ENCODE data around the gene RBM33.
A peak's percentile ranks its signal among the peaks of the same experiment; 100 is the strongest.

DNA sequence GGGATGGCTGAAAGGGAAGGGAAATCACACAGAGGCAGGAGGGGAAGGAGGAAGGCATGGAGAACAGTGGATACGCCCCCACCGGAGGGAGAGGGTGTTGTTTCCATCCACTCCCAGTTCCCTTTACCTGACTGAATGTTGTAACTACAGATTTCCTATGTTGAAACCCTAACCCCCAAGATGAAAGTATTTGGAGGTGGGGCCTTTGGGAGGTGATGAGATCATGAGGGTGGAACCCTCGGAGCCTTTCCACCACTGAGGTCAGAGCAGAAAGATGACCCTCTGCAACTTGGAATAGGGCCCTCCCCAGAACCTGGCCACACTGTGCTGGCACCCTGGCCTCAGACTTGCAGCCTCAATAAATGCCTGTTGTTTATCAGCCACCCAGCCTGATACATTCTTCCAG lies 49.5 kb upstream of the RBM33 start:
- TF ChIP-seq, protein P1, sequence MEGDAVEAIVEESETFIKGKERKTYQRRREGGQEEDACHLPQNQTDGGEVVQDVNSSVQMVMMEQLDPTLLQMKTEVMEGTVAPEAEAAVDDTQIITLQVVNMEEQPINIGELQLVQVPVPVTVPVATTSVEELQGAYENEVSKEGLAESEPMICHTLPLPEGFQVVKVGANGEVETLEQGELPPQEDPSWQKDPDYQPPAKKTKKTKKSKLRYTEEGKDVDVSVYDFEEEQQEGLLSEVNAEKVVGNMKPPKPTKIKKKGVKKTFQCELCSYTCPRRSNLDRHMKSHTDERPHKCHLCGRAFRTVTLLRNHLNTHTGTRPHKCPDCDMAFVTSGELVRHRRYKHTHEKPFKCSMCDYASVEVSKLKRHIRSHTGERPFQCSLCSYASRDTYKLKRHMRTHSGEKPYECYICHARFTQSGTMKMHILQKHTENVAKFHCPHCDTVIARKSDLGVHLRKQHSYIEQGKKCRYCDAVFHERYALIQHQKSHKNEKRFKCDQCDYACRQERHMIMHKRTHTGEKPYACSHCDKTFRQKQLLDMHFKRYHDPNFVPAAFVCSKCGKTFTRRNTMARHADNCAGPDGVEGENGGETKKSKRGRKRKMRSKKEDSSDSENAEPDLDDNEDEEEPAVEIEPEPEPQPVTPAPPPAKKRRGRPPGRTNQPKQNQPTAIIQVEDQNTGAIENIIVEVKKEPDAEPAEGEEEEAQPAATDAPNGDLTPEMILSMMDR (IDR thresholded peaks at IDR 0.05 in 8 of 11, conservative IDR thresholded peaks at IDR 0.05 in 3 of 11): peak in 2 of 11 experiments; percentile 27 to 30
- TF ChIP-seq POLR2AphosphoS5 (IDR thresholded peaks at IDR 0.05): no peak
